SU-DHL-6 (cell line): ENCODE results near the gene INPP4B.

Experiments
- CTCF ChIP-seq: fragments of 200-600 bp; sonication (generic); IDR thresholded peaks from one replicate; pipeline ENCODE4 v1.5.1; 2017; ENCODE audit warnings: antibody characterized with exemption, mild to moderate bottlenecking, low read length, moderate library complexity; ENCODE audit not compliant: insufficient read depth, poor library complexity, severe bottlenecking
- EZH2phosphoT487 ChIP-seq: fragments of 200-600 bp; sonication (generic), shearing (Covaris generic); conservative IDR thresholded peaks from 2 replicates; pipeline ENCODE4 v1.6.1; 2018; ENCODE audit warnings: mild to moderate bottlenecking, antibody characterized with exemption, low read length, moderate library complexity, mixed read lengths

GRCh38 chr4:142285222-142285583 is 560.9 kb downstream of the INPP4B start:
- TF ChIP-seq CTCF: no peak
- TF ChIP-seq EZH2phosphoT487: no peak
